Globus pallidus (tissue), 1 donor: ENCODE data around the gene PSME1.

Source experiments
- DNase-seq: peaks from one replicate; pipeline ENCODE4 v3.0.0-alpha.2; 2015; ENCODE audit warnings: low spot score

PSME1 gene

GRCh38 chr14:24130380-24130716 lies 5.6 kb upstream of the PSME1 start, which contains the start of gene FITM1:
TSS of gene FITM1 (plus strand) at chr14:24130659. CDS start at chr14:24131564, 905 bp downstream.
- DNase-seq = no peak

GRCh38 chr14:24130717-24131548 lies 5.1 kb upstream of the PSME1 start:
- no peak for DNase-seq

DNA sequence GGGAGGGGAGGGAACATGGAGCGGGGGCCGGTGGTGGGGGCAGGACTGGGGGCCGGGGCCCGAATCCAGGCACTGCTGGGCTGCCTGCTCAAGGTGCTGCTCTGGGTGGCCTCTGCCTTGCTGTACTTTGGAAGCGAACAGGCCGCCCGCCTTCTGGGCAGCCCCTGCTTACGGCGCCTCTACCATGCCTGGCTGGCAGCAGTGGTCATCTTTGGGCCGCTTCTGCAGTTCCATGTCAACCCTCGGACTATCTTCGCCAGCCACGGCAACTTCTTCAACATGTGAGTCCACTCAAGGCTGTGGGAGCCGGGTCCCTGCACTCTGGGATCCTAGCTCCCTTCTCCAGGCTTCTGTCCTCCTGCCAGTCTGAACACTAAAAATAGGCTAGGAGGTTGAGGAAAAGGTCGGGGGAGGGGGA lies 4.4 kb upstream of the PSME1 start:
- no peak for DNase-seq

DNA sequence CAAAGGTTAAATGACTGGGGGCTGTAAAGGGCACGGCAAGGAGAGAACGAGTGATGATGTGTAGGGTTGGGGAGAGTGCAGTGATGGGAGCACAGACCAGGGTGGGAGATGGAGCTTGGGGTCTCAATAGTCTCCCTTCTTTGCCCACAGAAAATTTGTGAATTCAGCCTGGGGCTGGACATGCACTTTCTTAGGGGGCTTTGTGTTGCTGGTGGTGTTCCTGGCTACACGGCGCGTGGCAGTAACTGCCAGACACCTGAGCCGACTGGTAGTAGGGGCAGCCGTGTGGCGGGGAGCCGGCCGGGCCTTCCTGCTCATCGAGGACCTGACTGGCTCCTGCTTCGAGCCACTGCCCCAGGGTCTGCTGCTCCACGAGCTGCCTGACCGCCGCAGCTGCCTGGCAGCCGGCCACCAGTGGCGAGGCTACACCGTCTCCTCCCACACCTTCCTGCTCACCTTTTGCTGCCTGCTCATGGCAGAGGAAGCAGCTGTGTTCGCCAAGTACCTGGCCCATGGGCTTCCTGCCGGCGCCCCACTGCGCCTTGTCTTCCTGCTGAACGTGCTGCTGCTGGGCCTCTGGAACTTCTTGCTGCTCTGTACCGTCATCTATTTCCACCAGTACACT lies 3.8 kb upstream of the PSME1 start:
- DNase-seq = no peak

DNA sequence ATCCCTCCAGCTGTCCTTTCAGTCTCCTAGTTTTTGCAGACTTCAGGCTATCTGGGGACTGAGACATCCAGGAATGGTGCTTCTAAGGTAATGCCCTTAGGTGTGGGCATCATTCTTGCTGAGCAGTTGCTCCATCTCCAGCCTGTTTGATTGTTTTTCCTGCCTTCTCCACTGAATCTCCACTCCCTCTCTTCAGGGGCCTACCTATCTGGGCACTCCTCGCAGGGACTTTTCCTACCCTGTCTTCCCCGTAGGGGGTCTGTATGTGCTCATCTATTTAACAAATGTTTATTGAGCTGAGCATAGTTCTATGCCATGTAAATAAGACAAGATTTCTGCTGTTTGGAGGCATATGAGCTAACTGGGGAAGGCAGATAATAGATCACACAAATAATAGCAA lies 3.0 kb upstream of the PSME1 start:
- DNase-seq = no peak

DNA sequence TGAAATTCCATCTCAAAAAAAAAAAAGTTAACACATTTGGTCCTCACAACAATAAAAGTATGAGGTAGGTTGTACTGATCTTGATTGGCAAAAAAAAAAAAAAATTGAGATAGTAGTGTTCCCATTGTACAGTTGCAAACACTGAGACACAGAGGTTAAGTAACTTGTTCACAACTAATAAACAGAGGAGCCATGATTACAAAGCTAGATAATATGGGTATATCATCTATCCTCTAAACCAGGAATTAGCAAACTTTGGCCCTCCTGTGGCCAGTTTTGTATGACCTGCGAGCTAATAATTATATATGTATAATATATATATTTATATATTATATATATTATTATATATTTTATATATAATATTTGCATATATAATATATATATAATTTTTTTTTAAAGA lies 2.3 kb upstream of the PSME1 start:
- DNase-seq = no peak

DNA sequence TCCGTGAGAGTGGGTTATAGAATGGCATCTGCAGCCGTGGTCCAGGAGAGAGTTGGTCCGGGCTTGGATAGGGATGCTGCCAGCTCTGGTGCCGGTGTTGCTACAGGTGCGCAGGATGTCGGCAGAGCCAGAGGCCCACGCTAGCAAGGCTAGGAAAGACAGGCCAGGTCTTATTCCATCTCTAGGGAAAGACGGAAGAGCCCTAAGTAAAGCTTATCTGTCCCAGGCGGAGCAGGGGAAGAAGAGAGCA lies 485 bp upstream of the PSME1 start:
- DNase-seq = no peak

DNA sequence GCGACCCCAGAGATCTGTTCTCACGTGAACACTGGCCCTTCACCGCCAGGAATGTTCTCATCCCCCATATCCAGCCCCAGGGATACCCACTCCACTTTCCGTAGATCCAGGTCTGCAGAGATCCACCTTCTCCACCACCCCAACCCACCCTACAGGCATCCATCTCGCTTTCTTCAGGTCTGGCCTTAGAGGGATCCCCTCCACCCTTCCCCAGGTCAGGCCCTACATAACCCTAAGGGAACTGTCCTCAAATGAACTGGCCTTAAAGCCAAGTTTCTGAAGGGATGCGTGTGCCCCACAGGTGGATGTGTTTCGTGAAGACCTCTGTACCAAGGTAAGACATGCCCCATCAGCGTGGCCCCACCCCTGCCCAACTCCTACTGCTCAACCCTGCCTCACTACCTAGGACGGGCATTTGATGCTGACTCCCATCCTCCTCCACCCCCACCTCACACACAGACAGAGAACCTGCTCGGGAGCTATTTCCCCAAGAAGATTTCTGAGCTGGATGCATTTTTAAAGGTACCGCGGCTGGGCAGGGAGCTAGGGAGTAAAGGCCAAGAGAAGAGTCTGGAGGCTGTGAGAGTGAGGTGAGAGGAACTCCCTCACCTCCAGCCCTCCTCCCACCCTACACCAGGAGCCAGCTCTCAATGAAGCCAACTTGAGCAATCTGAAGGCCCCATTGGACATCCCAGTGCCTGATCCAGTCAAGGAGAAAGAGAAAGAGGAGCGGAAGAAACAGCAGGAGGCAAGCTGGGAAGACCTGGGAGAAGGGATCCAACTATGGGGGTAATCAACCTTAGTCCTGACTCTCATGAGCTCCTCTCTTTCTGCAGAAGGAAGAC lies 912 bp downstream of the PSME1 start:
- DNase-seq = no peak

DNA sequence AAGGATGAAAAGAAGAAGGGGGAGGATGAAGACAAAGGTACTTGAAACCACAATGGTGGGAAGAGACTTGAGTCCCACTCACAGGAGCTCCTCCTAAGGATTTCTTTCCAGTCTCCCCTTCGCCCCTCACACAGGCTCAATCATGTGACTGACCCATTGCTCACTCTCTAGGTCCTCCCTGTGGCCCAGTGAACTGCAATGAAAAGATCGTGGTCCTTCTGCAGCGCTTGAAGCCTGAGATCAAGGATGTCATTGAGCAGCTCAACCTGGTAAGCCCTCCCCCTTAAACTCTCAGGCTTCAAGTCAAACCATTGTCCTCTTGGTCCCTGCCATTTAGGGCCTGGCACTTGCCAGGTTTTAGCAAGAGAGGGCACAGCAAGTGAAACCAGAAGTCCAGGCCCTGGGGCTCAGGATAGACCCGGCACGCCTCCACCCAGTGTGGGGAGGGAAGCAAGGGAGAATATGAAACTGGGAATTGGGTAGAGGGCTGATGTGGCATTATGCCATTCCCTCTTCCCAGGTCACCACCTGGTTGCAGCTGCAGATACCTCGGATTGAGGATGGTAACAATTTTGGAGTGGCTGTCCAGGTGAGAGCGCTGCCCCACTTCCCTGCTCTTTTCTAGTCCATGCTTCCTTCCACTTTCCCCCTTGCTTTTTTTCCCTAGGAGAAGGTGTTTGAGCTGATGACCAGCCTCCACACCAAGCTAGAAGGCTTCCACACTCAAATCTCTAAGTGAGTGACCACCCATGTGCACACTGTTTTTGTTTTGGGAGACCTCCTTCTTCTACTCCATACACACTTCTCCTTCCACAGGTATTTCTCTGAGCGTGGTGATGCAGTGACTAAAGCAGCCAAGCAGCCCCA lies 1.8 kb downstream of the PSME1 start:
- no peak for DNase-seq

GRCh38 chr14:24138396-24139271 lies 2.6 kb downstream of the PSME1 start:
- no peak for DNase-seq

DNA sequence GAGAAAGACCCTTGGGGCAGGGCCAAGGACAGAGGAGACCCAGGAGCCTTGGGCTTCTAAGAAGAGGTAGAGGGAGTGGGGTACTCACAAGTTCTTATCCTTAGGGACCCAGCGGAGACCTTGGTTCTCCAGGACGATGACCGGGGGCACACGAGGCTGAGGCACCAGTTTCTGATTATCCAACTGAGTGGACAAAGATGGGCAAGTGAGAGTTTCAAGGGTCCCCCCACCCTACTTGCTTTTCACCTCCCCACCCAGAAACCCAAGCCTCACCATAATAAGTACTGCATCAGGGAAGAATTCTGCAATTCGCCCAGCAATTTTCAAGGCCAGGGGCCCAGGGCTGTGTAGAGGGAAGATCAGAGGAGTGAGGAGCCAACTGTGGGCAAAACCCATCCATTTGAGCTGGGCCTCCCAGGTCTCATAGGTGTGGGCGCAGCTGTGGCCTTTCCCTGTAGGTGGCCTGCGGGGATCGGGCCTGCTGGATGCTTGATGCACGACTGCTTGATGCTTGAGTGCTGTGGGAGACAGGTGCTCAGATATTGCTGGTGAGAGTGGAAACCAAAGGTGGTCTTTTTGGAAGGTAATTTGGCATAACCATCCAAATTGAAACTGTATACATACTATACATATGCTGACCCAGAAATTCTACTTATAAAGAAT lies 3.4 kb downstream of the PSME1 start:
- no peak for DNase-seq

DNA sequence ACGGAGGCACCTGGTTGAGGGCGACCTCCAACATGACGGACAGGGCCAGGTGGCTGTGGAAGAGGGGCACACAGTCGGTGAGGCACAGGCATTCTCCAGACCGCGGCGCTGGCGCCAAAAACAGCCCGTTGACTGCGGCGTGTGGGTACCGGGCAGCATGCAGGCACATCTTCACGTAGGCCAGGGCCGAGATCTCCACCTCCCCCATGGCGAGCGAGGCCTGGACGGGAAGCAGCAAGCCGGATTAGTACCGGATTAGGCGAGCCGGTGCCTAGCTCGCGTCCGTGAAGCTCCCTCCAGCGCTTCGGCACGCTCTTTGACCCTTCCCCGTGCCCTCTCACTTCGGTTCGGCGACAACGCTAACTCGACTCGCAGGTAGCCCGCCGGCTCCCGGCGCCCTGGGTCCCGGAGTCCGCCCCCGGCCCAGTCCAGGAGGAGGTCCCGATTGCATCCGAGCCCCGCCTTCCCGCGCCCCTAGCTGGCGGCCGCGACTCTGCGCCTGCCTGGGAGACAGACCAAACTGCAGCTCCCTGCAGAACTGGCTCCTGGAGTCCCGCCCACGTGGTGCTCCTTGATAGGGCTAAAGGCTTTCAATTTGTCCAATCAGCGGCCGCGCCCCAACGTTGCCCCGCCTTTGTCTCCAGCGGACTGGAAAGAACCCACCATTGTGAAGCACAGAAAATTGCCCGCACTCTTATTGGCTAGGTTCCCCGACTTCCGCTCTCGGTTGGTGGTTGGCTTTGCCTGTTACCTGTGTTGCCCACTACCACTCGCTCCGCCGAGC lies 5.3 kb downstream of the PSME1 start, which contains the start of gene EMC9:
TSS of gene EMC9 (minus strand) at position 495 of the 784 bp plus-strand sequence. CDS start at position 208, 287 bp downstream.
- DNase-seq = peak; percentile 99

DNA sequence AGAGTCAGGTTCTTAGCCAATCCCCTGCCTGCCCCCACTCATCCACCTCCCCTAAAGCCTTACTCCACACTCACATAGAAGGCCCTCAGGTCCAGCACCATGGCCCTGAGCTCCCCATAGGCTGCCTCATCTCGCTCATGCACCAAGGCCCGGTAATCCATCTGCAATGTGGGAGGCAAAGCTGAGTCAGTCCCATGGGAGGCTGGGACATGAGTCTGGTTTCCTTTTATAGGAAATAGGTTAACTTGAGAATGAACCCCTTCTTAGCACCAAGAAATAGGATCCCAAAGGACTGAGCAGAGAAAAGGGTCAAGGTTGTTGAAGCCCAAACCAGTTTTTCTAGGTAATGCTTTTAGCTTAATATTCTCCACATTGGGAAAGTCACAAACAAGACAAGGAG lies 7.5 kb downstream of the PSME1 start:
- no peak for DNase-seq

- no peak for DNase-seq
Measured at GRCh38 chr14:24144451-24144850, 8.5 kb downstream of the PSME1 start.

DNA sequence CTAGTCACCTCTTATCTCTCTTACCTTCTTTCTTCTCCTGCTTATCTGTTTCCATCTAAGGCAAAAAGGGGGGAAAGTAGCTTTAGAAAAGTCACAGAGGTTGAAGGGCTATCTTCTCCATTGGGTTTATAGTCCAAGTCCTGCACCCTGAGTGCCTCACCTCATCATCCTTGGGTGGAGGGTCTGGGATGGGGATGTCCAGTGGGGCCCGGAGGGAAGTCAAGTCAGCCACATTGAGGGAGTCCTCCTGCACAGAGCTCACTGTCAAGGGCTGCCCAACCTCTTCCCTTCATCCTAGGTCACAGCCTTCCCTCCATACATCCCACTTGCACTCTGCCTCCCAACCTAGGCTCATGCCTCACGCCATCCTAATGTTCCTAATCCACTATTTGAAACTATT lies 9.2 kb downstream of the PSME1 start:
- no peak for DNase-seq

GRCh38 chr14:24145690-24146452 lies 9.9 kb downstream of the PSME1 start:
- DNase-seq = no peak

DNA sequence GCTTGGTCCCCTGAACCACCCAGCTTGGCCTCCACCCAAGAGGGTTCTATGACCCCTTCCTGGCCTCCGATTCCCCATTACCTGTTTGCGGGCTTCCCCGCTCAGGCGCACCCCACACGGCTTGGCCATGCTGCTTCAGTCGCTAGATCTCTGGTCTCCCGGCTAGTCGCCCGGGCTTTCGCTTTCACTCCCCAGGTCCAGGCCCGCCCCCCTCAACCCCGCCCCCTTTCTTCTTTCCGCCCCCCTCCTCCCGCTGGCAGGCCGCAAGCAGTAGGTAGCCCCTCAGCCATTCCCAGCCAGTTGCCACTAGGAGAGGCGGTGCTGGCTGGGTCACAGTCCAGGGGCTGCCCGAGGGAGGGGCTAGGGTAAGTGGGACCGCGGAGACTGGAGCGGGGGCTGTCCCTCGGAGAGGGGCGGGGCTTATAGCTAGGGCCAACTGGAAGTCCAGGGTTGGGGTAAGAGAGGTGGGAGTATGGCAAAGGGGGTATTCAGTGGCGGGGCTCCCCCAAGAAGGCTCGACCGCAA lies 10.5 kb downstream of the PSME1 start, which contains the start of gene PSME2:
TSS of gene PSME2 (minus strand) at position 158 of the 525 bp plus-strand sequence. CDS start at position 129, 29 bp downstream.
- peak; percentile 88 for DNase-seq

- DNase-seq = peak; percentile 99
Measured at GRCh38 chr14:24146978-24147760, 11.2 kb downstream of the PSME1 start, which contains the start of gene RNF31. TSS of gene RNF31 (plus strand) at chr14:24147498. CDS start at chr14:24147699, 201 bp downstream.
